K562 (cell line): ENCODE results near the gene RGS7. TPM values are rescaled to one million over a fixed set of nuclear protein-coding genes. Genes with fewer than 3 reads are reported as not detected.

Experiments
- ATAC-seq: fragments of 200-7000 bp; cut with Tn5 transposase; 3 replicates; pipeline ENCODE4 v1.9.1; 2020; ENCODE audit warnings: moderate library complexity
- BruUV-seq: library from RNA; stranded (reverse); fragments of 400-500 nt; replicated peaks from 2 replicates; lab custom pipeline; 2021; lab: Mats Ljungman, UMichigan
- CTCF ChIA-PET: fragments of 300-600 bp; formaldehyde crosslinking; extraction: SDS; loops from one replicate; lab custom pipeline; 2021; ENCODE audit warnings: low intra/inter-chr PET ratio; lab: Yijun Ruan, JAX
- POLR2A ChIA-PET: fragments of 300-600, 350-650 bp; sonication (Branson Sonifier 250); formaldehyde crosslinking; extraction: SDS; loops from one replicate; lab custom pipeline; 2021; ENCODE audit warnings: antibody characterized with exemption, inconsistent platforms; lab: Yijun Ruan, JAX
- DNase-seq, 4 experiments: peaks; one replicate each; pipeline versions ENCODE4 v3.0.0 to v3.0.0-alpha.2; 2011 to 2018; ENCODE audit warnings: low spot score in 3 of 4, mixed read lengths in 3 of 4; ENCODE audit errors: extremely low read depth in 1 of 4
- FAIRE-seq: peaks from 2 replicates; lab custom pipeline; 2011; peaks lifted over from hg19 to GRCh38; lab: Jason Lieb, UNC
- H2AFZ ChIP-seq: 2 replicates; pipeline ENCODE4 v1.6.0; 2011; ENCODE audit warnings: low read depth, low read length, control low read depth, inconsistent platforms
- H3K27ac ChIP-seq: fragments of 200-600 bp; 3 replicates; pipeline ENCODE4 v1.8.0; 2011; ENCODE audit warnings: low read depth, mild to moderate bottlenecking, control low read depth, inconsistent platforms, low read length, moderate library complexity, mixed read lengths; ENCODE audit errors: extremely low read depth
- H3K27me3 ChIP-seq, 2 experiments: fragments of 300-600 bp in 1 of 2; 2 replicates in 1 of 2; 3 replicates in 1 of 2; pipeline versions ENCODE4 v1.6.0 to v1.8.0; 2011; ENCODE audit warnings: inconsistent platforms in 2 of 2, low read length in 2 of 2, mild to moderate bottlenecking in 1 of 2, mixed read lengths in 1 of 2, moderate library complexity in 1 of 2; ENCODE audit not compliant: control insufficient read depth in 2 of 2, insufficient read depth in 2 of 2
- H3K36me3 ChIP-seq: fragments of 300-600 bp; 3 replicates; pipeline ENCODE4 v1.8.0; 2011; ENCODE audit warnings: mild to moderate bottlenecking, low read length, inconsistent platforms; ENCODE audit not compliant: control insufficient read depth, insufficient read depth
- H3K4me1 ChIP-seq, 2 experiments: fragments of 200-600 bp in 1 of 2; replicated peaks in 1 of 2; 2 replicates in 1 of 2; 3 replicates in 1 of 2; pipeline versions ENCODE4 v1.5.1 to v1.8.0; 2011; ENCODE audit warnings: inconsistent platforms in 2 of 2, low read length in 2 of 2, mild to moderate bottlenecking in 1 of 2, mixed read lengths in 1 of 2, moderate library complexity in 1 of 2; ENCODE audit not compliant: control insufficient read depth in 2 of 2, insufficient read depth in 2 of 2
- H3K4me2 ChIP-seq: 2 replicates; pipeline ENCODE4 v1.6.1; 2011; ENCODE audit warnings: low read length, control low read depth, inconsistent platforms, mixed read lengths; ENCODE audit not compliant: insufficient read depth
- H3K4me3 ChIP-seq: fragments of 200-600 bp; sonication (generic), shearing (Covaris generic); 2 replicates; pipeline ENCODE4 v1.5.1; 2016; ENCODE audit warnings: control low read depth, inconsistent platforms
- H3K79me2 ChIP-seq: fragments of 200-600 bp; 3 replicates; pipeline ENCODE4 v1.8.0; 2011; ENCODE audit warnings: low read length, inconsistent platforms; ENCODE audit not compliant: control insufficient read depth, insufficient read depth
- H3K9ac ChIP-seq, 2 experiments: 2 replicates each; pipeline versions ENCODE4 v1.6.0 to v1.6.1; 2011; ENCODE audit warnings: low read depth in 2 of 2, low read length in 2 of 2, control low read depth in 1 of 2, inconsistent platforms in 1 of 2, mild to moderate bottlenecking in 1 of 2, mixed read lengths in 1 of 2; ENCODE audit not compliant: insufficient read depth in 1 of 2
- H3K9me1 ChIP-seq: one replicate; pipeline ENCODE4 v1.6.0; 2011; ENCODE audit warnings: inconsistent platforms, mild to moderate bottlenecking, low read length, moderate library complexity; ENCODE audit not compliant: control insufficient read depth, insufficient read depth
- H3K9me3 ChIP-seq: replicated peaks from 2 replicates; pipeline ENCODE4 v1.5.1; 2011; ENCODE audit warnings: low read depth, low read length, inconsistent platforms; ENCODE audit not compliant: control insufficient read depth, insufficient read depth
- H4K20me1 ChIP-seq: replicated peaks from 2 replicates; pipeline ENCODE4 v1.6.1; 2011; ENCODE audit warnings: low read length, inconsistent platforms, mixed read lengths; ENCODE audit not compliant: control insufficient read depth, insufficient read depth
- LARP7 ChIP-seq: fragments of 450-650 bp; IDR thresholded peaks from 2 replicates; pipeline ENCODE4 v1.6.1; 2016
- whole genome bisulfite sequencing: fragments of 100-300 bp; shearing (Covaris generic); methylation state at CpG from one replicate; pipeline ENCODE4 v1.1.6; 2016; ENCODE audit warnings: low coverage, mixed read lengths; ENCODE audit not compliant: insufficient coverage; ENCODE audit errors: missing lambda C conversion rate; 5-methylcytosine and 5-hydroxymethylcytosine counted together
- in situ Hi-C: fragments of 300-500 bp; cut with MboI; formaldehyde crosslinking; loops from 4 replicates; pipeline ENCODE4 v1.15.0; 2018; ENCODE audit warnings: inconsistent platforms, mixed read lengths
- intact Hi-C: fragments of 100-400 bp; cut with micrococcal nuclease; formaldehyde crosslinking; loops from 2 replicates; pipeline ENCODE4 v1.14.2; 2022
- polyA plus RNA-seq, 8 experiments: library from polyadenylated mRNA; depleted of rRNA in 4 of 8; stranded (reverse) in 5 of 8; unstranded in 3 of 8; fragments of >200 nt; fragmentation: Nextera tagmentation in 2 of 8; fragmentation: Illumina TruSeq in 1 of 8; extraction: Ambion mirVana in 2 of 8; extraction: Trizol in 1 of 8; gene quantifications; 2 replicates each; pipeline versions ENCODE4 v1.2.1 to v1.2.3, GENCODE V29; 2011 to 2014; ENCODE audit warnings: inconsistent platforms in 1 of 8, missing spikeins in 1 of 8
- total RNA-seq, 7 experiments: library from RNA; depleted of rRNA in 6 of 7; stranded (reverse); fragments of >200 nt in 6 of 7; fragmentation: Illumina TruSeq in 2 of 7; extraction: Trizol in 2 of 7; gene quantifications; 2 replicates each; pipeline versions ENCODE4 v1.2.1 to v1.2.3, GENCODE V29; 2011 to 2021; ENCODE audit warnings: low replicate concordance in 1 of 7
- TF ChIP-seq, protein P1 (sequence below): fragments of 450-650 bp; IDR thresholded peaks from 2 replicates; pipeline ENCODE4 v1.7.0; 2016; ENCODE audit warnings: borderline replicate concordance

The RGS7 gene
- total and polyA plus RNA-seq, 9 of the 15 experiments (the other 6 are each of a cell fraction or from before 2014, with no cell fraction given), result not detected

DNA sequence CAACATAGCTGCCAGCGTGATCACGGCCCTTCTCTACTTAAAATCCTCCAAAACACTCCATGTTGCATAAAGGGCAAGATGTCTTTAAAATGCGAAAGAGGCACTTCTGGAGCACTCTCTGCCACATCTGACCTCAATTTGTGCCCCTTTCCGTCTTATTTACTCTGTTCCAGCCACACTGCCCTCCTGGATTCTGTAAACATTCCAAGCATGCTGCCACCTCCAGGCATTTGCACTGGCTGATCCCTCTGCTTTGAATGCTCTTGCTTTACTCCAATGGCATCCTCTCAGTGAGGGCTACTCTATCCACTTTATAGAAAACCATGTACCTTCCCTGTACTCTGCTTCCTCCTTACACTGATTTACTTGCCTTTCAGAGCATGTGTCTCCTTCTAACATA lies 5.3 kb upstream of the RGS7 start:
- no TSS peak for BruUV-seq
- DNase-seq (no peak), ATAC-seq (no peak), FAIRE-seq (no peak)
- Histone ChIP-seq H3K4me3 (no peak overlapping the region), H3K9me1 (no peaks in the 10 kb centered on the region), H3K9me3 (no peaks in the 10 kb centered on the region; the same call in 1 of the 2 replicates), H2AFZ (no peak overlapping the region), H3K79me2 (no peaks in the 10 kb centered on the region), H3K4me2 (no peak overlapping the region), H3K27ac (no peak overlapping the region), H3K36me3 (no peaks in the 10 kb centered on the region), H3K4me1 (no peaks in the 10 kb centered on the region; a peak in 1 of 5 replicates), H3K9ac (no peak overlapping the region), H3K27me3 (no peaks in the 10 kb centered on the region), H4K20me1 (no peaks in the 10 kb centered on the region)
- intact Hi-C loops, result no loop called here
- ChIA-PET CTCF (no interaction called here), POLR2A (interaction anchor here (0.5 kb wide), 1 partner anchor 109 kb away, joined by 3 read pairs; no protein-coding TSS in a partner anchor)
- WGBS, result 1% methylated on average over 4 of the region's 4 CpGs
- in situ Hi-C loops, result no loop called here
- TF ChIP-seq, protein P1, sequence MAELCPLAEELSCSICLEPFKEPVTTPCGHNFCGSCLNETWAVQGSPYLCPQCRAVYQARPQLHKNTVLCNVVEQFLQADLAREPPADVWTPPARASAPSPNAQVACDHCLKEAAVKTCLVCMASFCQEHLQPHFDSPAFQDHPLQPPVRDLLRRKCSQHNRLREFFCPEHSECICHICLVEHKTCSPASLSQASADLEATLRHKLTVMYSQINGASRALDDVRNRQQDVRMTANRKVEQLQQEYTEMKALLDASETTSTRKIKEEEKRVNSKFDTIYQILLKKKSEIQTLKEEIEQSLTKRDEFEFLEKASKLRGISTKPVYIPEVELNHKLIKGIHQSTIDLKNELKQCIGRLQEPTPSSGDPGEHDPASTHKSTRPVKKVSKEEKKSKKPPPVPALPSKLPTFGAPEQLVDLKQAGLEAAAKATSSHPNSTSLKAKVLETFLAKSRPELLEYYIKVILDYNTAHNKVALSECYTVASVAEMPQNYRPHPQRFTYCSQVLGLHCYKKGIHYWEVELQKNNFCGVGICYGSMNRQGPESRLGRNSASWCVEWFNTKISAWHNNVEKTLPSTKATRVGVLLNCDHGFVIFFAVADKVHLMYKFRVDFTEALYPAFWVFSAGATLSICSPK, result no peak
- TF ChIP-seq LARP7, result no peak
